A549 (cell line): Measurements from ENCODE around the gene ZNF692.

Experiments used
- CTCF ChIP-seq: fragments of >200 bp; sonication (Bioruptor Twin); formaldehyde crosslinking; IDR thresholded peaks from 3 replicates; pipeline ENCODE4 v1.5.1; 2016
- KDM1A ChIP-seq: fragments of 200-600 bp; sonication (generic); IDR thresholded peaks from 2 replicates; pipeline ENCODE4 v1.6.1; 2016; ENCODE audit warnings: low read depth, mild to moderate bottlenecking
- MYC ChIP-seq: IDR thresholded peaks from 2 replicates; pipeline ENCODE4 v1.6.1; 2012; ENCODE audit warnings: mild to moderate bottlenecking, inconsistent platforms, low read length, improper control_type of control experiment, borderline replicate concordance
- REST ChIP-seq: fragments of 200-600 bp; sonication (generic); IDR thresholded peaks from 2 replicates; pipeline ENCODE4 v1.6.1; 2016; ENCODE audit warnings: antibody characterized with exemption, mild to moderate bottlenecking, moderate library complexity
- SMC3 ChIP-seq: fragments of >200 bp; sonication (Bioruptor Twin); formaldehyde crosslinking; IDR thresholded peaks from 3 replicates; pipeline ENCODE4 v1.6.1; 2018; ENCODE audit warnings: inconsistent platforms
- SREBF2 ChIP-seq: fragments of 450-650 bp; IDR thresholded peaks from 2 replicates; pipeline ENCODE4 v1.6.1; 2014; ENCODE audit warnings: mild to moderate bottlenecking, moderate library complexity
- USF2 ChIP-seq: fragments of 450-650 bp; IDR thresholded peaks from 2 replicates; pipeline ENCODE4 v1.6.1; 2014; ENCODE audit warnings: antibody characterized with exemption
- ZSCAN20 ChIP-seq: fragments of 250-450 bp; sonication (Bioruptor Pico); IDR thresholded peaks from 2 replicates; pipeline ENCODE4 v1.8.0; 2022; ENCODE audit warnings: mild to moderate bottlenecking, moderate library complexity

GRCh38 chr1:248800459-248800858 is 58.4 kb downstream of the ZNF692 start:
- TF ChIP-seq ZSCAN20 (CRISPR knock-in tag) (no peak), CTCF (no peak), USF2 (no peak), KDM1A (no peak), MYC (no peak), SMC3 (no peak), SREBF2 (no peak), REST (no peak)
